Mesothelial cell of epicardium (in vitro differentiated cells): ENCODE measurements around the gene TSPEAR. TPM values are rescaled to one million over a fixed set of nuclear protein-coding genes. Genes with fewer than 3 reads are reported as not detected.
"Not testable (repeated sequence)": the region's sequence is repeated elsewhere in the genome, so short reads cannot be mapped to it uniquely, and the experiment has no call there.

Experiments used
- DNase-seq, 2 experiments: peaks; one replicate each; pipeline ENCODE4 v3.0.0; 2021; ENCODE audit warnings: low spot score in 2 of 2; ENCODE audit not compliant: unreplicated experiment in 2 of 2
- H3K27ac Mint-ChIP-seq: 2 replicates; pipeline ENCODE4 v1.8.0; 2021; ENCODE audit warnings: mixed read lengths
- H3K27me3 Mint-ChIP-seq: 2 replicates; pipeline ENCODE4 v1.8.0; 2021; ENCODE audit warnings: low read depth, mixed read lengths
- H3K36me3 Mint-ChIP-seq: 2 replicates; pipeline ENCODE4 v1.8.0; 2021; ENCODE audit warnings: mixed read lengths
- H3K4me1 Mint-ChIP-seq: 2 replicates; pipeline ENCODE4 v1.8.0; 2021; ENCODE audit warnings: mixed read lengths
- H3K4me3 Mint-ChIP-seq: 2 replicates; pipeline ENCODE4 v1.8.0; 2021; ENCODE audit warnings: mild to moderate bottlenecking, moderate library complexity, mixed read lengths
- H3K9me3 Mint-ChIP-seq: 2 replicates; pipeline ENCODE4 v1.8.0; 2021; ENCODE audit warnings: mixed read lengths
- total RNA-seq: library from RNA; stranded (reverse); gene quantifications from 3 replicates; pipeline ENCODE4 v1.2.1, GENCODE V29; 2021
- TF ChIP-seq, protein P1 (sequence below): fragments of 200-600 bp; sonication (generic); IDR thresholded peaks from one replicate; pipeline ENCODE4 v1.5.0; 2021; ENCODE audit warnings: antibody characterized with exemption; ENCODE audit not compliant: unreplicated experiment

Gene TSPEAR
- total RNA-seq, 1 donor from 2014 or later = 0.11 TPM

- Mint-ChIP-seq H3K27ac (no peak overlapping the region), H3K4me3 (no peak overlapping the region), H3K9me3 (no peaks in the 10 kb centered on the region), H3K36me3 (no peaks in the 10 kb centered on the region), H3K27me3 (peaks cover 64% of the 10 kb centered on the region), H3K4me1 (peaks cover 5% of the 10 kb centered on the region)
- peak in 1 of 2 experiments; percentile 28 for DNase-seq
- TF ChIP-seq, protein P1, sequence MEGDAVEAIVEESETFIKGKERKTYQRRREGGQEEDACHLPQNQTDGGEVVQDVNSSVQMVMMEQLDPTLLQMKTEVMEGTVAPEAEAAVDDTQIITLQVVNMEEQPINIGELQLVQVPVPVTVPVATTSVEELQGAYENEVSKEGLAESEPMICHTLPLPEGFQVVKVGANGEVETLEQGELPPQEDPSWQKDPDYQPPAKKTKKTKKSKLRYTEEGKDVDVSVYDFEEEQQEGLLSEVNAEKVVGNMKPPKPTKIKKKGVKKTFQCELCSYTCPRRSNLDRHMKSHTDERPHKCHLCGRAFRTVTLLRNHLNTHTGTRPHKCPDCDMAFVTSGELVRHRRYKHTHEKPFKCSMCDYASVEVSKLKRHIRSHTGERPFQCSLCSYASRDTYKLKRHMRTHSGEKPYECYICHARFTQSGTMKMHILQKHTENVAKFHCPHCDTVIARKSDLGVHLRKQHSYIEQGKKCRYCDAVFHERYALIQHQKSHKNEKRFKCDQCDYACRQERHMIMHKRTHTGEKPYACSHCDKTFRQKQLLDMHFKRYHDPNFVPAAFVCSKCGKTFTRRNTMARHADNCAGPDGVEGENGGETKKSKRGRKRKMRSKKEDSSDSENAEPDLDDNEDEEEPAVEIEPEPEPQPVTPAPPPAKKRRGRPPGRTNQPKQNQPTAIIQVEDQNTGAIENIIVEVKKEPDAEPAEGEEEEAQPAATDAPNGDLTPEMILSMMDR = no peak
These were observed 24.4 kb downstream of the TSPEAR start for GRCh38 chr21:44686843-44687561.

DNA sequence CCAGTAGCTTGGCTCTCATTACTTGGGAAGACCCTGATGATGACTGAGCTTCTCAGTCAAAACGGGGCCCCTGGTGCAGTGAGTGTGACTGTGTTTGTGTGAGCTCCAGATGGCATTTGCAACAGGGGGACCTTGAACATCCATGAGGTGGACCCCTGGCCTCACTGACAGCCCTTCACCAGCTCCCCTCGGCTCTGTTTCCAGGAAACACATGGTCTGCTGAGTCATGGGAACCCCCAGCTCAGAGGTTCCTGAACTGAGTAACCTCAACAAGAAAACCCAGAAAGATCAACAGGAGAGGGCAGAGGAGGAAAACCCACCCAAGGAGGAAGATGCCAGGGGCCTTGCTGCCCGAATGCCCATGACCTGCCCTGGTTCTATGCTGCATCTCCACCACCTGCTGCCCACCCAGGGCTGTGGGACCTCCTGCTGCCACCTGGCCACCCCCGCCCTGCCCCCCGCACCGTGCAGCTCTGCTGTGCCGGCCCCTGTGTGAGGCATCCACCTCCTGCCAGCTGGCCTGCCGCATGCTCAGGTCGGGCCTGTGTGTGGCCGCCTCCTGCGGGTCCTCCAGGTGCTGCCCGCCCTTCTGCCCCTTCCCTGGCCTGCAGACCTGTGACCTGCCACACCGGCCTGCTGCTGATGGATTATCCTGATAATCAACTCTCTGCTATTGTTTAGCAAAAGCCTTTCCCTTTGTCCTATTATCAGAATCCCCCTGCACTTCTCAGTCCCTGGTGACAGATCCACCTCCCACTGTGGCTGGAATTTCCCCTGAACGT is 25.2 kb downstream of the TSPEAR start:
- no peak overlapping the region for H3K4me3 Mint-ChIP-seq
- no peaks in the 10 kb centered on the region for H3K9me3 Mint-ChIP-seq
- TF ChIP-seq, protein P1 = no peak
- peaks cover 5% of the 10 kb centered on the region for H3K4me1 Mint-ChIP-seq
- peaks cover 63% of the 10 kb centered on the region for H3K27me3 Mint-ChIP-seq
- DNase-seq = peak in 1 of 2 experiments; percentile 36
- no peak overlapping the region for H3K27ac Mint-ChIP-seq
- H3K36me3 Mint-ChIP-seq = no peaks in the 10 kb centered on the region

- H3K27me3 Mint-ChIP-seq = peaks cover 64% of the 10 kb centered on the region
- H3K4me1 Mint-ChIP-seq, H3K27ac Mint-ChIP-seq, H3K9me3 Mint-ChIP-seq, DNase-seq, H3K4me3 Mint-ChIP-seq, H3K36me3 Mint-ChIP-seq: not testable (repeated sequence)
These were observed 26.3 kb downstream of the TSPEAR start for GRCh38 chr21:44685050-44685449.

DNA sequence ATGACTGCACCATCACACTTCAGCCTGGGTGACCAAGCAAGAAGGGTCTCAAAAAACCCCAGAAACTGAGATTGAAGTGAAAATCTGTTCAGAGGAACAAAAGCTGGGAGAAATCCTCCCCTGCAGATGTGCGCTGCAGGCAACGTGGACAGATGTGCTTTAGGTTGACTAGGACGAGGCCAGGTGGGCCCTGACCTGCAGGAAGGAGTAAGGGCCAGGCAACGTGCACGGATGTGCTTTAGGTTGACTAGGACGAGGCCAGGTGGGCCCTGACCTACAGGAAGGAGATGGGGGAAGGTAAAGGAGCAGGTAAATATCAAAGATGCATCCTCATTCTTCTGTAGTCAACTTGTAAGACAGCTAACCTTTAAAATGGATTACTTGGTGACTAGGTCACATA is 26.9 kb downstream of the TSPEAR start:
- TF ChIP-seq, protein P1 = no peak
- H3K27ac Mint-ChIP-seq = no peak overlapping the region
- peak in 1 of 2 experiments; percentile 13 for DNase-seq
- H3K4me1 Mint-ChIP-seq = peaks cover 5% of the 10 kb centered on the region
- H3K27me3 Mint-ChIP-seq = peaks cover 65% of the 10 kb centered on the region
- H3K4me3 Mint-ChIP-seq = no peak overlapping the region
- H3K36me3 Mint-ChIP-seq = no peaks in the 10 kb centered on the region
- H3K9me3 Mint-ChIP-seq = no peaks in the 10 kb centered on the region

DNA sequence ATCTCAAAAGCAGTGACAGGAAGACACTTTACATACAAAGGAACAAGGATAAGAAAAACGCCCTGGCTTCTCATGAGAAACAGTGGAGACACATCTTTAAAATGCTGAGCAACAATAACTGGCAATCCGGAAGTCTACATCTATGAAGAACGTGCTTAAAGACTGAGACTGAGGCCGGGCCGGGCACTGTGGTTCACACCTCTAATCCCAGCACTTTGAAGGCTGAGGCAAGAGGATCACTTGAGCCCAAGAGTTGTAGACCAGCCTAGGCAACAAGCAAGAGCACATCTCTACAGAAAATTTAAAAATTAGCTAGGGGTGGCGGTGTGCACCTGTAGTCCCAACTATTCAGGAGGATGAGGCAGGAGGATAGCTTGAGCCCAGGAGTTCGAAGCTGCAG is 27.3 kb downstream of the TSPEAR start:
- no peak for DNase-seq
- Mint-ChIP-seq H3K9me3 (no peaks in the 10 kb centered on the region), H3K4me3 (no peak overlapping the region), H3K36me3 (no peaks in the 10 kb centered on the region), H3K4me1 (peaks cover 5% of the 10 kb centered on the region), H3K27me3 (peaks cover 69% of the 10 kb centered on the region), H3K27ac (no peak overlapping the region)
- TF ChIP-seq, protein P1 = no peak

- Mint-ChIP-seq H3K27ac (no peak overlapping the region), H3K4me3 (no peak overlapping the region), H3K4me1 (peaks cover 5% of the 10 kb centered on the region), H3K9me3 (no peaks in the 10 kb centered on the region), H3K27me3 (peaks cover 64% of the 10 kb centered on the region), H3K36me3 (no peaks in the 10 kb centered on the region)
- TF ChIP-seq, protein P1 = no peak
- peak in 1 of 2 experiments; percentile 30 for DNase-seq
These were observed 28.7 kb downstream of the TSPEAR start for GRCh38 chr21:44682580-44683151.
